Measurements from ENCODE around the gene GPR15. TPM values are rescaled to one million over a fixed set of nuclear protein-coding genes. Genes with fewer than 3 reads are reported as not detected.

Gene GPR15
- total and polyA plus RNA-seq, 2 donors (not counting 3 experiments of a cell fraction or from before 2014, with no cell fraction given) = not detected

- no peaks in the 10 kb centered on the region for H3K9me3 ChIP-seq (replicated peaks; ENCODE audit: control insufficient read depth, insufficient read depth, low read length)
- dilution Hi-C loops (cut with MboI; ENCODE audit: extremely low pct_ligation_motif_present, low sequenced_read_pairs) = no loop called here
- no peaks in the 10 kb centered on the region for H3K36me3 ChIP-seq (ENCODE audit: control insufficient read depth in 2 of 2, extremely low read depth in 1 of 2, insufficient read depth in 2 of 2, low read length in 2 of 2)
- H3K27me3 ChIP-seq (ENCODE audit: control insufficient read depth in 2 of 2, insufficient read depth in 2 of 2, low read length in 2 of 2) = peaks cover 22 to 26% of the 10 kb centered on the region in 2 experiments
- ChIA-PET POLR2A (no interaction called here), CTCF (no interaction called here)
- TF ChIP-seq EZH2 (IDR thresholded peaks at IDR 0.05; ENCODE audit: borderline replicate concordance, low read depth, low read length, severe bottlenecking) (no peak), POLR2A (IDR thresholded peaks at IDR 0.05; ENCODE audit: low read depth, low read length) (no peak), JUN (IDR thresholded peaks at IDR 0.05; ENCODE audit: borderline replicate concordance, insufficient read depth, insufficient read length, low read depth) (no peak), GATA2 (IDR thresholded peaks at IDR 0.05; ENCODE audit: insufficient read depth, insufficient read length, low read depth, low read length) (no peak), MAX (IDR thresholded peaks at IDR 0.05; ENCODE audit: insufficient read depth, insufficient read length) (no peak), POLR2AphosphoS5 (IDR thresholded peaks at IDR 0.05; ENCODE audit: insufficient read depth, low read depth, low read length) (no peak), MYC (IDR thresholded peaks at IDR 0.05; ENCODE audit: low read depth, low read length) (no peak)
- TF ChIP-seq, protein P1, sequence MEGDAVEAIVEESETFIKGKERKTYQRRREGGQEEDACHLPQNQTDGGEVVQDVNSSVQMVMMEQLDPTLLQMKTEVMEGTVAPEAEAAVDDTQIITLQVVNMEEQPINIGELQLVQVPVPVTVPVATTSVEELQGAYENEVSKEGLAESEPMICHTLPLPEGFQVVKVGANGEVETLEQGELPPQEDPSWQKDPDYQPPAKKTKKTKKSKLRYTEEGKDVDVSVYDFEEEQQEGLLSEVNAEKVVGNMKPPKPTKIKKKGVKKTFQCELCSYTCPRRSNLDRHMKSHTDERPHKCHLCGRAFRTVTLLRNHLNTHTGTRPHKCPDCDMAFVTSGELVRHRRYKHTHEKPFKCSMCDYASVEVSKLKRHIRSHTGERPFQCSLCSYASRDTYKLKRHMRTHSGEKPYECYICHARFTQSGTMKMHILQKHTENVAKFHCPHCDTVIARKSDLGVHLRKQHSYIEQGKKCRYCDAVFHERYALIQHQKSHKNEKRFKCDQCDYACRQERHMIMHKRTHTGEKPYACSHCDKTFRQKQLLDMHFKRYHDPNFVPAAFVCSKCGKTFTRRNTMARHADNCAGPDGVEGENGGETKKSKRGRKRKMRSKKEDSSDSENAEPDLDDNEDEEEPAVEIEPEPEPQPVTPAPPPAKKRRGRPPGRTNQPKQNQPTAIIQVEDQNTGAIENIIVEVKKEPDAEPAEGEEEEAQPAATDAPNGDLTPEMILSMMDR (IDR thresholded peaks at IDR 0.05; ENCODE audit: extremely low read depth in 1 of 2, insufficient read depth in 1 of 2, low read depth in 1 of 2, low read length in 2 of 2) = no peak
- H3K27ac ChIP-seq (ENCODE audit: insufficient read depth, low read depth, low read length) = no peak overlapping the region
- intact Hi-C loops (cut with micrococcal nuclease) = loop anchor here (10.0 kb wide), 1 partner anchor 765 kb away; the partner anchor contains the start of gene ARL6
- H3K79me2 ChIP-seq (ENCODE audit: control insufficient read depth, insufficient read depth, low read length) = no peaks in the 10 kb centered on the region
- no peak overlapping the region for H3K4me2 ChIP-seq (ENCODE audit: insufficient read depth, low read length)
- no peak overlapping the region for H3K9ac ChIP-seq (replicated peaks; ENCODE audit: extremely low read depth, insufficient read depth, low read length)
- H4K20me1 ChIP-seq (replicated peaks; ENCODE audit: control insufficient read depth, extremely low read depth, insufficient read depth, low read length) = no peaks in the 10 kb centered on the region
- H3K4me3 ChIP-seq (replicated peaks in 1 of 3; ENCODE audit: insufficient read depth in 1 of 3, low read depth in 1 of 3, low read length in 3 of 3) = no peak overlapping the region
- H3K9me1 ChIP-seq (replicated peaks; ENCODE audit: control insufficient read depth, extremely low read depth, insufficient read depth, low read length) = no peaks in the 10 kb centered on the region
- BruUV-seq (replicated peaks) = no TSS peak
- H3K4me1 ChIP-seq (ENCODE audit: control insufficient read depth, extremely low read depth, insufficient read depth, low read length) = no peaks in the 10 kb centered on the region
- H2AFZ ChIP-seq (ENCODE audit: low read depth, low read length) = no peak overlapping the region
- no peak for FAIRE-seq
- DNase-seq (ENCODE audit: low read depth, low spot score) = no peak
Observed at GRCh38 chr3:98529856-98530459, 1.8 kb upstream of the GPR15 start.
